ENCODE measurements around the gene GRAMD2B. TPM values are rescaled to one million over a fixed set of nuclear protein-coding genes. Genes with fewer than 3 reads are reported as not detected.

Gene GRAMD2B
- total RNA-seq, 1 experiment from 2014 or later = 6.7 TPM

DNA sequence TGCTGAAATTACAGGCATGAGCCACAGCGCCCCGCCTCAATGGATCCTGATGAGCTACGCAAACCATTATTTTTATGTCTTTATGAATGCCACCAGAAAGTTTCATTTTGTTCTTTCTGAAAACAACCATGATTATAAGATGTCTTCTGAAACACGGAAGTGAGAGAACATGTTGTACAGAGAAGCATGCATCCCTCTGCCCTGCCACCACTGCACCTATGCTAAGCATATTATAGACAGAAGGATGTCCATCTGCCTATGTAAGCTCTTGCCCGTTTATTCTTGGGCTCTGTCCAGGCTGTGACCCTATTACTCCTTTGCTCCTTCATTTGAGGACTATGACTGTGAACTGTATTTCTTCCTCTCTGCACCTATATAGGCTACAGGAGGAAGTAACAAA lies 74.3 kb downstream of the GRAMD2B start:
- peaks cover 4 to 11% (median 11%) of the 10 kb centered on the region in 3 experiments; a peak in 6 of 7 replicates for H3K36me3 Mint-ChIP-seq (ENCODE audit: insufficient read depth in 1 of 3, low read depth in 3 of 3)
- no CpG with 5 or more reads among the region's 5 CpGs for WGBS (ENCODE audit: extremely low coverage, insufficient read length, low lambda C conversion rate)
- Histone ChIP-seq H3K23ac (ENCODE audit: insufficient read length, low read depth, low read length) (no peak overlapping the region), H2BK15ac (ENCODE audit: low read depth, low read length) (no peak overlapping the region), H3K79me2 (ENCODE audit: insufficient read depth, low read length) (no peaks in the 10 kb centered on the region), H3K23me2 (ENCODE audit: insufficient read length, low read depth, low read length, poor library complexity, severe bottlenecking) (no peaks in the 10 kb centered on the region), H3T11ph (ENCODE audit: low read length) (no peak overlapping the region), H2AK5ac (ENCODE audit: insufficient read length, low read length) (no peak overlapping the region), H3K79me1 (ENCODE audit: insufficient read depth, low read depth, low read length, poor library complexity, severe bottlenecking) (no peaks in the 10 kb centered on the region), H3K18ac (ENCODE audit: insufficient read length, low read depth, low read length) (no peak overlapping the region), H3K4me2 (ENCODE audit: insufficient read depth, insufficient read length, low read length) (no peak overlapping the region), H2BK20ac (ENCODE audit: low read depth, low read length, poor library complexity, severe bottlenecking) (no peak overlapping the region), H3K27ac (ENCODE audit: insufficient read length, low read depth, low read length) (no peak overlapping the region), H4K8ac (replicated peaks; ENCODE audit: insufficient read length, low read depth, low read length) (no peak overlapping the region), H3K14ac (ENCODE audit: insufficient read depth, low read length) (no peak overlapping the region), H3K4ac (ENCODE audit: low read depth, low read length) (no peak overlapping the region), H3K56ac (ENCODE audit: insufficient read length, low read depth, low read length) (no peak overlapping the region), H3K27me3 (ENCODE audit: insufficient read depth, low read length) (no peaks in the 10 kb centered on the region), H2BK5ac (ENCODE audit: insufficient read length, low read length) (no peak overlapping the region), H3K9me3 (ENCODE audit: control insufficient read depth, low read depth, low read length) (no peaks in the 10 kb centered on the region), H2BK12ac (ENCODE audit: insufficient read length, low read depth, low read length) (no peak overlapping the region), H3K9ac (ENCODE audit: extremely low read depth, insufficient read length, low read length) (no peak overlapping the region), H2BK120ac (ENCODE audit: low read depth, low read length, poor library complexity, severe bottlenecking) (no peak overlapping the region), H4K20me1 (ENCODE audit: control insufficient read depth, insufficient read depth, insufficient read length) (no peaks in the 10 kb centered on the region), H3K4me1 (ENCODE audit: insufficient read depth, low read length) (no peaks in the 10 kb centered on the region), H4K91ac (ENCODE audit: insufficient read length, low read depth, low read length) (no peak overlapping the region), H4K5ac (ENCODE audit: insufficient read length, low read depth, low read length) (no peak overlapping the region), H2AFZ (ENCODE audit: low read length) (no peak overlapping the region)
- H3K9me3 Mint-ChIP-seq = no peaks in the 10 kb centered on the region
- H3K4me1 Mint-ChIP-seq = peaks cover 11 to 13% of the 10 kb centered on the region in 2 experiments
- no peaks in the 10 kb centered on the region for H3K27me3 Mint-ChIP-seq (ENCODE audit: low read depth)
- no peak overlapping the region for H3K4me3 Mint-ChIP-seq
- no peak overlapping the region for H3K27ac Mint-ChIP-seq
- TF ChIP-seq, protein P1, sequence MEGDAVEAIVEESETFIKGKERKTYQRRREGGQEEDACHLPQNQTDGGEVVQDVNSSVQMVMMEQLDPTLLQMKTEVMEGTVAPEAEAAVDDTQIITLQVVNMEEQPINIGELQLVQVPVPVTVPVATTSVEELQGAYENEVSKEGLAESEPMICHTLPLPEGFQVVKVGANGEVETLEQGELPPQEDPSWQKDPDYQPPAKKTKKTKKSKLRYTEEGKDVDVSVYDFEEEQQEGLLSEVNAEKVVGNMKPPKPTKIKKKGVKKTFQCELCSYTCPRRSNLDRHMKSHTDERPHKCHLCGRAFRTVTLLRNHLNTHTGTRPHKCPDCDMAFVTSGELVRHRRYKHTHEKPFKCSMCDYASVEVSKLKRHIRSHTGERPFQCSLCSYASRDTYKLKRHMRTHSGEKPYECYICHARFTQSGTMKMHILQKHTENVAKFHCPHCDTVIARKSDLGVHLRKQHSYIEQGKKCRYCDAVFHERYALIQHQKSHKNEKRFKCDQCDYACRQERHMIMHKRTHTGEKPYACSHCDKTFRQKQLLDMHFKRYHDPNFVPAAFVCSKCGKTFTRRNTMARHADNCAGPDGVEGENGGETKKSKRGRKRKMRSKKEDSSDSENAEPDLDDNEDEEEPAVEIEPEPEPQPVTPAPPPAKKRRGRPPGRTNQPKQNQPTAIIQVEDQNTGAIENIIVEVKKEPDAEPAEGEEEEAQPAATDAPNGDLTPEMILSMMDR (conservative IDR thresholded peaks at IDR 0.05) = no peak
- no peak for DNase-seq
